Glomerular visceral epithelial cell (primary cell): ENCODE data around the gene MT1E.
"Not testable (repeated sequence)": the region's sequence is repeated elsewhere in the genome, so short reads cannot be mapped to it uniquely, and the experiment has no call there.

ENCODE experiments used
- DNase-seq: peaks from one replicate; pipeline ENCODE4 v3.0.0-alpha.2; 2016; ENCODE audit errors: extremely low spot score

MT1E gene

GRCh38 chr16:56607109-56607618 lies 18.4 kb upstream of the MT1E start:
- DNase-seq = peak; percentile 96

- no peak for DNase-seq
Measured at GRCh38 chr16:56607675-56608042, 17.9 kb upstream of the MT1E start.

GRCh38 chr16:56608043-56608875 lies 17.3 kb upstream of the MT1E start, which contains the start of gene MT2A:
Gene MT2A (plus strand): TSS chr16:56608584. CDS start chr16:56608656, 72 bp downstream.
- DNase-seq = peak; percentile 97

- DNase-seq = no peak
Measured at GRCh38 chr16:56608876-56609462, 16.6 kb upstream of the MT1E start.

GRCh38 chr16:56609463-56609921 lies 16.1 kb upstream of the MT1E start:
- DNase-seq = peak; percentile 79

- peak; percentile 78 for DNase-seq
Measured at GRCh38 chr16:56610017-56610608, 15.5 kb upstream of the MT1E start.

GRCh38 chr16:56610609-56611111 lies 14.9 kb upstream of the MT1E start:
- DNase-seq = no peak

- peak; percentile 55 for DNase-seq
Measured at GRCh38 chr16:56611281-56611833, 14.2 kb upstream of the MT1E start.

GRCh38 chr16:56613706-56614105 lies 11.9 kb upstream of the MT1E start:
- no peak for DNase-seq

- DNase-seq = peak; percentile 85
Measured at GRCh38 chr16:56614549-56614991, 11.0 kb upstream of the MT1E start.

GRCh38 chr16:56615353-56615752 lies 10.2 kb upstream of the MT1E start:
- peak; percentile 36 for DNase-seq

GRCh38 chr16:56616608-56617211 lies 8.9 kb upstream of the MT1E start:
- DNase-seq = no peak

- DNase-seq = peak; percentile 65
Measured at GRCh38 chr16:56617212-56618085, 8.1 kb upstream of the MT1E start.

GRCh38 chr16:56618138-56618537 lies 7.4 kb upstream of the MT1E start:
- DNase-seq = no peak

GRCh38 chr16:56620339-56620897 lies 5.2 kb upstream of the MT1E start:
- no peak for DNase-seq

- not testable (repeated sequence) for DNase-seq
Measured at GRCh38 chr16:56621665-56622445, 3.7 kb upstream of the MT1E start.

GRCh38 chr16:56623184-56623583 lies 2.4 kb upstream of the MT1E start:
- not testable (repeated sequence) for DNase-seq

- DNase-seq = no peak
Measured at GRCh38 chr16:56623637-56624036, 1.9 kb upstream of the MT1E start.

- DNase-seq = no peak
Measured at GRCh38 chr16:56625943-56626654, 518 bp downstream of the MT1E start.
